DMS 273 treated with DMSO at 0.1 percent for 48 hours (cell line): ENCODE results near the gene SATB2.

Experiments
- DNase-seq: peaks from one replicate; lab custom pipeline; 2025; lab: John Stamatoyannopoulos, UW

SATB2 gene

GRCh38 chr2:199465988-199466691 is 8.4 kb upstream of the SATB2 start:
- no peak for DNase-seq

DNA sequence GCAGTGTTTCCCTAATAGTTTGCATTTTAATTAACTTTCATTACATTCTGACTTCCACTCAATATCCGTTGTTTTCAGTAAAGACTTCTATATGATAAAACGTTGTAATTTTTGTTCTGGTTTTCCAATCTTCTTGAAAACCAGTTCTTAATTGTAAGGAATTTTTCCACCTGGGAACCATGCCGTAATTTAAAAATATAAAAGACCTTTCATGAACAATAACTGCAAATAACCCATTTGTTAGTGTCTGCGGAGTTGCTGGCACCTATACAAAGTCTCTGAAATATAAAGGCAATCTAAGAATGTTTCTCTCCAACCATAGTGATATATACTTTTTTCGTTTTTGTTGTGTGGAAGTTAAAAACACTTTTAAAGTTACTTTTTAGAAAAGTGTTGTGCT is 7.7 kb upstream of the SATB2 start:
- DNase-seq: no peak

- DNase-seq: no peak
Observed at GRCh38 chr2:199464606-199465352, 7.0 kb upstream of the SATB2 start.

DNA sequence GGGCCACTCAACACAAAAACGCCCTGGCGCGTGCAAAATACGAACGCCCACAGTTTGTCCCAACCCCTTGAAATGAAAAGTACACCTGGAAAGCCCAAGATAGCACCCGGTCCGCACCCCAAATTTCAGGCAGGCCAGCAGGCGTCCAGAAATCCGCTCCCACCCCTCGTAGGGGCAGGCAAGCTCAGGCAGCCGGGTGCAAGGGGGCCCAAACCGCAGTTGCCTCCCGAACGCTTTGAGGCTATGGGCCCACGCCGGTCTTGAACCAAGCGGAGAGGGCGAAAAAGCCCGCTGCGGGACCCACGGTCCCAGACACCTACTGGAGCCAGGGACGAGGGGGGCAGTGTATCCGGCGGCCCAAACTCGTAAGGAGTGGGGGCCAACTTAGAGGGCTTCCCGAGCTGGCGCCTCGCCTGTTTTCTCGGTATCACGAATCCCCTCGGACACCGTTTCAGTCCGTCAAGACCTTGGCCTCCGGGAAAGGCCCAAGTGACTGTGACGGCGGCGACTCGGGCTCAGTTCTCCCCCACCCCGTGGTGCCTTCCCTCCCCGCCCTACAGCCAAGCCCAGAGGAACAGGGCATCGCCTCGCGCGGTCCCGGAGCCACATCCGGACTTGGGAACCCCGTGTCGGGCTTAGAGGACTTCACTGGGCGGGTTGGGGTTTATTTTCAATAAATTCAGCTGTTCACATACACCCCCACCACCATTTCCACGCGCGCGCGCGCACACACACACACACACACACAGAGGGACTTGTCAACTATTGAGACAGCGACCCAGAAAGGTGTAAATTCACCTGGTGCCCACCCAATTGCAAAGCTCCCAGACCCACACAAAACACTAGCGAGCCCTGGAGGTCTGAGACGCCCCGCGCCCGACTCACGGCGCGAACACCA is 6.2 kb upstream of the SATB2 start:
- no peak for DNase-seq

DNA sequence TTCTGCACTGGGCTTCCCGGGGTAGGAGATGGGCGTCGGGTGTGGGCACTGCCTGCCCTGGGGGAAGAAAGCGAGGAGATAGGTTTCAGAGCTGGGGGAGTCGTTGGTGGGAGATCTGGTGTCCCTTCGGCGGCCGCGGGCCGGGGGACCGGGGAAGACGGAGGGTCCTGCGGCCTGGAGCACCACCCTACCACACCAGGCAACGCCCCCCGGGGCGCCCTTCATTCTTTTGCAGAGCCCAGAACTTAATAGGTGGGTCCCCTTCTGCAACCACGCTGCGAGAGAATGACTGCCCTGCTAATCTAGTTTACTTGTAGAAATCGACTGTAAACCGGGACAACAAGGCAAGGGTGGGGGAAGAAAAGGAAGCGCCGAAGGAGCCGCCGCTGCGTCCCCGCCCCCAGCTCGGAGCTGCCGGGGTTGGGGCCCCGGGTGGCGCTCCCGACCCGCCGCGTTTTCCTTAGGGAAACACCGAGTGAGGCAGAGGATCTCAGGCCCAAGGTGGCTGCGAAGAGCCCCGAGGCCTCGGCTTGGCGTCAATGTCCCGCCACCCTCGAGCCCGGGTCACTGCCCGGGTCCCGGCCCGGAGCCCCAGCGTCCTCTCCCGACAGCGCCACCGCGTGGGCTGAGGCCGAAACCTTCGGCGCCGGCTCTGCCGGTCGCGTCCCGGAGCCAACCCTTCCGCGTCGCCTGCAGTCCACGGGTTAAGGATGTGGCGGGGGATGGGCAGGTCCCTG is 5.4 kb upstream of the SATB2 start:
- DNase-seq: no peak

DNA sequence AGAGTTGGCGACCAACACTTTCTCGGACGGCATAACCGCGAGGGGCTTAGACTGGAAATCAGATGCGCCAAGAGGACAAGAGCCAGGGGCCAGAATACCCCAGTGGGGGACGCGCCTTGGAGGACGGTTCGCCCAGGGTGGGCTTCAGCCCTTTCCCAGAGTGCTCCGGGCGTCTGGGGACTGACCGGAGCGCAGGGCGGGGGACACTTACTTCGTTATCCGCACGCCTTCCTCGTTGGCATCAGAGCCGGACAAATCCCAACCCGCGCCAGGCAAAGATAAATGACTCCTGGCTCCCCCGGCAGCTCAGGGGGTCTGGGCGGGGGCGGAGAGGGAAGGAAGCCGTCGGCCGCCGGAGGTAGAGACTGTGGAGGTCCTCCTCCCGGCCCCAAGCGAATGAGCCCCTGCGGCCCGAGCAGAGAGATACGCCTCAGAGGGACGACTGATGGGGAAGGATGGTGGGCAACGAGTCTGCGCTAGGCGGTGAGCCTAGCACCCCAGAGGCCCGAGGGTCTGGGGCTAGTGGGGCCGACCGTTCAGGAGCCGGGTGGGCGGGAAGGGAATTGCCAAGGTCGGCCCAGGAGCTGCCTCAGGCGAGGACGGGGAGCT is 4.7 kb upstream of the SATB2 start:
- no peak for DNase-seq

- no peak for DNase-seq
Observed at GRCh38 chr2:199461711-199462346, 4.1 kb upstream of the SATB2 start.

DNA sequence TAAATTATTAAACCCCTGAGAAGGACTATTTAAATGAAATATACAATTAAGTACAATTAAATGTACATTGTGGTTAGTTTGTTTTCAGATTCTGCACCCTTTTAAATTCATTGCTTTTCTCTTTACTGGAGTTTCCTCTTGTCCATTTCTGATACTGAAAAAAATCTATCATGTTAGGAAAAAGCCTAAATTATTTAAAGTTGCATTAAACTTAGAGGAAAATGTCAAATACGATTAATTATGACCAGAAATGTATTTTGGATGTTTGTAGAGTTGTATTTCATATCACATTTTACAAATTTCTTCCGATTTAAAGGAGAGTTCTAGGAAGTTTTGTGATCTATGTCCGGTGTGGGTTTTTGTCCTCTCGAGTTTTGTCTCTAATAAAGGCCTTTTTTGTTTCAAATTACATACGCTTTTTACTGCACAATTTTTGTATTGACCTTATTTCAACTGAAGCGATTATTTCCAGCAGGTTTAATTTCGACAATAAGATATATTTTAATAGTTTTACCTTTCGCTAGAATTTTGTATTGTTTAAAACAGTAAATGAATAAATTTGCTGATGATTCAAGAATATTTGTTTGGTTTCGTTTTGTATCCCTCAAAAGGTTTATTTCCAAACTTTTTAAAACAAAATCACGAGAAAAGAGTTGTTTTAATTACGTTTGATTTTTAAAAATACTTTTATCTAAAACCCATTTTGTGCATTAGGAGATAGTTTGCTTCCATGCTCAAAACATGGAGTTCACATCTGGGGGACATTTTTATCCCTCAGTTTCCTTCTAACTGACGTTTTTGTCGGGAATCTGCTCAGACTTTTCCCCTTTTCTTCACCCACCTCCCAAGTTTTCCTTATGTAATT is 3.3 kb upstream of the SATB2 start:
- DNase-seq: no peak

- DNase-seq: no peak
Observed at GRCh38 chr2:199460101-199460671, 2.4 kb upstream of the SATB2 start.

- DNase-seq: peak; percentile 80
Observed at GRCh38 chr2:199459286-199460100, 1.8 kb upstream of the SATB2 start.

DNA sequence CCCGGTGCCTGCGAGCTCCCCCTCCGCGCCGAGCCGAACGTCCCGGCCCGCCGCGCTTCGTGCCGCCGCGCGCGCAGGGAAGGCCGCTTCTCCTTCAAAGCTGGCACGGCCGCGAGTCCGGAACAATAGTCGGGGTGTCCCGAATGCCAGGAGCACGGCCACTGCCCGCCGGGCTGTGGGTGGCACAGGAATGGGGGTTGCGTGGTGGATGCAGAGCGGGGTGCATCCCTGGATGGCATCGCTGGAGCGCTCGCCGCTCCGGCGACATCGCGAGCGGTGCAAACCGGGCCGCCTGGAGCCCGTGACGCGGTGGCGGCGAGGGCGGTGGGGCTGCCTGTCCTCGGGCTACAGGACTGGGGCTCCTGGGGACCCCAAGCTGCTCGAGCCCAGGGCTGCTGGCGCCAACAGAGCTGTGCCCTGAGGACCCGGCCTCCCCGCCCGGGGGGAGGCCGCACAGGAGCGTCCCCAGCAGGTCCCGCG is 1.1 kb upstream of the SATB2 start:
- no peak for DNase-seq

DNA sequence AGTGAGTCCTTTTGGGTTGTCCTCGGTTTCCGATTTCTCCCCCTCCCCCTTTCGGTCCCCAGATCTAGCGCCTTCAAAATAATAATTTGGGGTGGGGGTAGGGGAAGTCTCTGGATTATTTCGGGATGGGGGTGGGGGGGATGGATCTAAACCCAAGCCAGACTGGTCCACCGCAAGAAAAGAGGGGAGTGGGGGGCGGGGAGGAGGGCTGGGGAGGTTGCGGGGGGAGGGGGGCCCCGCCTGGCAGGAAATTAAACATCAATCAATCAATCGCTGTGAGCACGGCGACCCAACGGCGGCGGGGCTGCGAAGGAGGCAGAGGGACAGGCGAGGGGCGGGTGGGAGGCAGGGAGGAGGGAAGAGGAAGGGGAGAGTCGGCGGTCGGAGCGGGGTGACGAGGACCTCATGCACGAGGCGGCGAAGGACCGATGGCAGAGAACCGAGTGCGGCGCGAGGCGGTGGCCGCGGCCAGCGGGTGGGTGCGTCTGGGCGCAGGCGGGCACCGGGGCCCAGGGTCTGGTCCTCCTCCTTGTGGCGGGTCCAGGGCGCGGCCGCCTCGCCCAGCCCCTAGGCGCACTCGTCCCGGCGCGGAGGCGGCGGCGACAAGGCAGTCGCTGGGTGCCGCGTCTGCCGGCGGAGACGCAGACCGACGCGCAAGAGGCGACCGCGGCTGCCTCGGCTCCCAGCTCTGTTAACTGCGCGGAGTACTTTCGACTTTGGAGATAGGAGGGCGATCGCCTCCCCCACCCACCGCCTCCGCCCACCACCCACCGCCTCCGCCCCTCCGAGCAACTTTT is 468 bp upstream of the SATB2 start:
- DNase-seq: peak; percentile 26

GRCh38 chr2:199456383-199457146 is 1.2 kb downstream of the SATB2 start:
- no peak for DNase-seq

GRCh38 chr2:199455545-199456382 is 2.0 kb downstream of the SATB2 start:
- no peak for DNase-seq

DNA sequence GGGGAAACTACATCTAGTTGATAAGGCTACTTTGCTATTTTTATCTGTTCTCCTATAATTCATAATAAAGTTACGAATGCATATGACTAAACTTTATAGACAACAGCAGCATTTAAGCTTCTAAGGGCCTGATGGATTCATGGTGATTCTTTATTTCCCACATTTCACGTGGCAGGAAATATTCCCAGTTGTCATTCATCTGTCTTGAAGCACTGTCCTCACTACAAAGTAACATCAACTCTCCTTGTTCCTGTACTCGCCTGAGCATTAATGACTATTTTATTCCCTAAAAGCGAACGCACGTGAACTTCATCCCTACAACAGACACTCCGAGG is 2.6 kb downstream of the SATB2 start:
- no peak for DNase-seq

- no peak for DNase-seq
Observed at GRCh38 chr2:199452991-199453379, 4.8 kb downstream of the SATB2 start.
